SK-N-SH treated with all-trans-retinoic acid at 6 μM for 48 hours (cell line): ENCODE data around the gene APBA2.

Source experiments
- CSDC2 ChIP-seq: fragments of 250-450 bp; sonication (Bioruptor Pico); IDR thresholded peaks from 2 replicates; pipeline ENCODE4 v1.5.0; 2020; ENCODE audit warnings: mild to moderate bottlenecking, moderate library complexity
- ISL1 ChIP-seq: fragments of 250-450 bp; sonication (Bioruptor Pico); IDR thresholded peaks from 2 replicates; pipeline ENCODE4 v2.1.2; 2022; ENCODE audit warnings: mild to moderate bottlenecking, moderate library complexity
- PPARA ChIP-seq: fragments of 250-450 bp; sonication (Bioruptor Pico); IDR thresholded peaks from 2 replicates; pipeline ENCODE4 v1.5.0; 2020; ENCODE audit warnings: mild to moderate bottlenecking, borderline replicate concordance
- RARB ChIP-seq: fragments of 250-450 bp; sonication (Bioruptor Pico); IDR thresholded peaks from 2 replicates; pipeline ENCODE4 v1.8.0; 2021; ENCODE audit warnings: mild to moderate bottlenecking, moderate library complexity
- ZC3H10 ChIP-seq: fragments of 250-450 bp; sonication (Bioruptor Pico); IDR thresholded peaks from 2 replicates; pipeline ENCODE4 v1.5.1; 2021; ENCODE audit warnings: mild to moderate bottlenecking, moderate library complexity

GRCh38 chr15:29098652-29099051 is 212.9 kb downstream of the APBA2 start:
- TF ChIP-seq RARB (CRISPR knock-in tag) (no peak), PPARA (CRISPR knock-in tag) (no peak), ISL1 (CRISPR knock-in tag) (no peak), ZC3H10 (CRISPR knock-in tag) (no peak), CSDC2 (CRISPR knock-in tag) (no peak)
